HG03378 (cell line): ENCODE results near the gene DPM3.
"Not testable (repeated sequence)": the region's sequence is repeated elsewhere in the genome, so short reads cannot be mapped to it uniquely, and the experiment has no call there.

Experiments
- ATAC-seq: cut with Tn5 transposase; IDR thresholded peaks from one replicate; pipeline ENCODE4 v1.9.1; 2021; ENCODE audit warnings: mild to moderate bottlenecking, moderate library complexity; ENCODE audit not compliant: unreplicated experiment

The DPM3 gene

GRCh38 chr1:155175927-155176371, 35.6 kb upstream of the DPM3 start:
- no peak for ATAC-seq

- ATAC-seq: no peak
Observed at GRCh38 chr1:155175281-155175926, 35.1 kb upstream of the DPM3 start.

GRCh38 chr1:155174324-155175280, 34.3 kb upstream of the DPM3 start:
- ATAC-seq: no peak

- no peak for ATAC-seq
Observed at GRCh38 chr1:155173478-155174323, 33.4 kb upstream of the DPM3 start, which contains the start of gene TRIM46. TRIM46 (plus strand) TSS chr1:155173849; CDS start chr1:155173967, 118 bp downstream.

GRCh38 chr1:155172732-155173477, 32.6 kb upstream of the DPM3 start, which contains the start of gene KRTCAP2:
KRTCAP2 (minus strand) TSS chr1:155173304; CDS start chr1:155173224, 80 bp downstream.
- peak; percentile 61 for ATAC-seq

GRCh38 chr1:155171836-155172731, 31.8 kb upstream of the DPM3 start:
- peak; percentile 7 for ATAC-seq

- ATAC-seq: no peak
Observed at GRCh38 chr1:155170806-155171205, 30.5 kb upstream of the DPM3 start.

- no peak for ATAC-seq
Observed at GRCh38 chr1:155170101-155170785, 29.9 kb upstream of the DPM3 start.

GRCh38 chr1:155169541-155169940, 29.2 kb upstream of the DPM3 start:
- no peak for ATAC-seq

- no peak for ATAC-seq
Observed at GRCh38 chr1:155168456-155169210, 28.3 kb upstream of the DPM3 start.

- ATAC-seq: not testable (repeated sequence)
Observed at GRCh38 chr1:155168105-155168445, 27.7 kb upstream of the DPM3 start.

GRCh38 chr1:155167166-155168104, 27.1 kb upstream of the DPM3 start:
- no peak for ATAC-seq

- no peak for ATAC-seq
Observed at GRCh38 chr1:155166471-155167165, 26.3 kb upstream of the DPM3 start.

- no peak for ATAC-seq
Observed at GRCh38 chr1:155166051-155166470, 25.7 kb upstream of the DPM3 start.

GRCh38 chr1:155164625-155165024, 24.3 kb upstream of the DPM3 start:
- ATAC-seq: not testable (repeated sequence)

- ATAC-seq: not testable (repeated sequence)
Observed at GRCh38 chr1:155163785-155164184, 23.5 kb upstream of the DPM3 start.
